ENCODE measurements around the gene FAM120A. TPM values are rescaled to one million over a fixed set of nuclear protein-coding genes. Genes with fewer than 3 reads are reported as not detected.

FAM120A gene
- total and polyA plus RNA-seq, 2 of the 13 experiments (the other 11 are each of a cell fraction or from before 2014, with no cell fraction given), result 41.3 to 44.4 TPM

DNA sequence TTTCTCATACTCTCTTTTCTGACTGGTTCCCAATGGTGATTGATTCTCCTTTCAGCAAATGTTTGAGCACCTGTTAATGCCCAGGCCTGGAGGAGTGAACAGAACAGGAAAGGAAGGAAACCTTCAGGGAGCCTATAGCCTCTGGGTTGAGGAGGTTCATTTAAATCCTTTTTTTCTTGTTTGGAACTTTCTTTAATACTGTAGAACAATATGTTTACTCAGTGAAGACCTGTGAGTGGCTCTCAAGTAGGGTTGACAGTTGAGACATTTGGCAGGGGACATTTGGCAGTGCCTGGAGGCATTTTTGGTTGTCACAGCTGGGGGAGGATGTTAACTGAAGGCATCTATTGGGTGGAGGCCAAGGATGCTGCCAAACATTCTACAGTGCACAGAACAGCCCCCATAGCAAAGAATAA lies 8.0 kb downstream of the FAM120A start:
- FAIRE-seq, result no peak
- Histone ChIP-seq H4K20me1 (ENCODE audit: insufficient read depth, low read length) (peaks cover 36% of the 10 kb centered on the region), H3K9me3 (ENCODE audit: low read length) (no peaks in the 10 kb centered on the region), H3K9ac (ENCODE audit: insufficient read depth, low read depth, low read length) (no peak overlapping the region), H3K4me3 (replicated peaks in 1 of 3; ENCODE audit: insufficient read depth in 1 of 3, low read depth in 2 of 3, low read length in 3 of 3) (no peak overlapping the region), H3K36me3 (replicated peaks in 1 of 2; ENCODE audit: control insufficient read depth in 1 of 2, insufficient read depth in 2 of 2, low read length in 2 of 2) (peaks cover 0 to 4% of the 10 kb centered on the region in 2 experiments; a peak in 3 of 5 replicates), H3K4me1 (ENCODE audit: insufficient read depth, low read length) (peaks cover 92% of the 10 kb centered on the region), H3K4me2 (ENCODE audit: low read depth, low read length) (no peak overlapping the region), H3K27ac (ENCODE audit: extremely low read length, insufficient read depth, low read length) (no peak overlapping the region), H3K79me2 (ENCODE audit: insufficient read depth, low read length) (peaks cover 98% of the 10 kb centered on the region), H3K27me3 (ENCODE audit: control insufficient read depth in 1 of 2, insufficient read depth in 2 of 2, low read length in 2 of 2) (no peaks in the 10 kb centered on the region), H2AFZ (ENCODE audit: low read length) (no peak overlapping the region)
- CTCF ChIA-PET (ENCODE audit: low intra/inter-chr PET ratio, low total read pairs), result no interaction called here
- no peak for ATAC-seq
- BruUV-seq (replicated peaks), result no TSS peak
- DNase-seq (ENCODE audit: low spot score), result no peak
- intact Hi-C loops (cut with micrococcal nuclease; ENCODE audit: unreplicated experiment), result no loop called here
- POLR2A ChIA-PET, result no interaction called here
- no peak for TF ChIP-seq RBM39 (IDR thresholded peaks at IDR 0.05; ENCODE audit: low read depth, low read length, poor library complexity, severe bottlenecking)
- no peak for TF ChIP-seq FOSL2 (CRISPR knock-in tag; IDR thresholded peaks at IDR 0.05)
- no peak for TF ChIP-seq SOX5 (CRISPR knock-in tag; IDR thresholded peaks at IDR 0.05; ENCODE audit: borderline replicate concordance)
- TF ChIP-seq, protein P1, sequence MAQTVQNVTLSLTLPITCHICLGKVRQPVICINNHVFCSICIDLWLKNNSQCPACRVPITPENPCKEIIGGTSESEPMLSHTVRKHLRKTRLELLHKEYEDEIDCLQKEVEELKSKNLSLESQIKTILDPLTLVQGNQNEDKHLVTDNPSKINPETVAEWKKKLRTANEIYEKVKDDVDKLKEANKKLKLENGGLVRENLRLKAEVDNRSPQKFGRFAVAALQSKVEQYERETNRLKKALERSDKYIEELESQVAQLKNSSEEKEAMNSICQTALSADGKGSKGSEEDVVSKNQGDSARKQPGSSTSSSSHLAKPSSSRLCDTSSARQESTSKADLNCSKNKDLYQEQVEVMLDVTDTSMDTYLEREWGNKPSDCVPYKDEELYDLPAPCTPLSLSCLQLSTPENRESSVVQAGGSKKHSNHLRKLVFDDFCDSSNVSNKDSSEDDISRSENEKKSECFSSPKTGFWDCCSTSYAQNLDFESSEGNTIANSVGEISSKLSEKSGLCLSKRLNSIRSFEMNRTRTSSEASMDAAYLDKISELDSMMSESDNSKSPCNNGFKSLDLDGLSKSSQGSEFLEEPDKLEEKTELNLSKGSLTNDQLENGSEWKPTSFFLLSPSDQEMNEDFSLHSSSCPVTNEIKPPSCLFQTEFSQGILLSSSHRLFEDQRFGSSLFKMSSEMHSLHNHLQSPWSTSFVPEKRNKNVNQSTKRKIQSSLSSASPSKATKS (CRISPR knock-in tag; IDR thresholded peaks at IDR 0.05), result no peak
- no peak for TF ChIP-seq SAP130 (CRISPR knock-in tag; IDR thresholded peaks at IDR 0.05; ENCODE audit: low read depth)
- no peak for TF ChIP-seq ZKSCAN1 (IDR thresholded peaks at IDR 0.05; ENCODE audit: low read length)
- no peak for TF ChIP-seq ZNF253 (CRISPR knock-in tag; IDR thresholded peaks at IDR 0.05; ENCODE audit: borderline replicate concordance)
- TF ChIP-seq, protein P2, sequence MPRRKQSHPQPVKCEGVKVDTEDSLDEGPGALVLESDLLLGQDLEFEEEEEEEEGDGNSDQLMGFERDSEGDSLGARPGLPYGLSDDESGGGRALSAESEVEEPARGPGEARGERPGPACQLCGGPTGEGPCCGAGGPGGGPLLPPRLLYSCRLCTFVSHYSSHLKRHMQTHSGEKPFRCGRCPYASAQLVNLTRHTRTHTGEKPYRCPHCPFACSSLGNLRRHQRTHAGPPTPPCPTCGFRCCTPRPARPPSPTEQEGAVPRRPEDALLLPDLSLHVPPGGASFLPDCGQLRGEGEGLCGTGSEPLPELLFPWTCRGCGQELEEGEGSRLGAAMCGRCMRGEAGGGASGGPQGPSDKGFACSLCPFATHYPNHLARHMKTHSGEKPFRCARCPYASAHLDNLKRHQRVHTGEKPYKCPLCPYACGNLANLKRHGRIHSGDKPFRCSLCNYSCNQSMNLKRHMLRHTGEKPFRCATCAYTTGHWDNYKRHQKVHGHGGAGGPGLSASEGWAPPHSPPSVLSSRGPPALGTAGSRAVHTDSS (CRISPR knock-in tag; conservative IDR thresholded peaks at IDR 0.05), result no peak
- TF ChIP-seq MEIS2 (CRISPR knock-in tag; IDR thresholded peaks at IDR 0.05), result no peak
- TF ChIP-seq FOSL1 (CRISPR knock-in tag; IDR thresholded peaks at IDR 0.05; ENCODE audit: borderline replicate concordance), result no peak
- no peak for TF ChIP-seq TCF12 (IDR thresholded peaks at IDR 0.05)
- TF ChIP-seq TCF12 (CRISPR knock-in tag; IDR thresholded peaks at IDR 0.05), result no peak
- no peak for TF ChIP-seq NR2F6 (IDR thresholded peaks at IDR 0.05)
- TF ChIP-seq NR2F6 (CRISPR knock-in tag; IDR thresholded peaks at IDR 0.05), result no peak
- TF ChIP-seq ZNF780A (CRISPR knock-in tag; IDR thresholded peaks at IDR 0.05), result no peak
- no peak for TF ChIP-seq TFE3 (CRISPR knock-in tag; IDR thresholded peaks at IDR 0.05)
- no peak for TF ChIP-seq RNF2 (conservative IDR thresholded peaks at IDR 0.05; ENCODE audit: low read depth)
- TF ChIP-seq TBP (CRISPR knock-in tag; IDR thresholded peaks at IDR 0.05), result no peak
- TF ChIP-seq ZNF777 (CRISPR knock-in tag; IDR thresholded peaks at IDR 0.05), result no peak
- in situ Hi-C loops (cut with HindIII; ENCODE audit: extremely low pct_ligation_motif_present, low pct_unique_long_range_greater_than_20kb), result no loop called here

All from HepG2 (cell line).